Fibroblast of the conjunctiva (primary cell): Measurements from ENCODE around the gene LMNB1.
"Not testable (repeated sequence)": the region's sequence is repeated elsewhere in the genome, so short reads cannot be mapped to it uniquely, and the experiment has no call there.

Experiments used
- DNase-seq: peaks from one replicate; pipeline ENCODE4 v3.0.0-alpha.2; 2010; ENCODE audit warnings: low read depth

The LMNB1 gene

GRCh38 chr5:126778675-126779403 is 1.9 kb downstream of the LMNB1 start:
- no peak for DNase-seq

DNA sequence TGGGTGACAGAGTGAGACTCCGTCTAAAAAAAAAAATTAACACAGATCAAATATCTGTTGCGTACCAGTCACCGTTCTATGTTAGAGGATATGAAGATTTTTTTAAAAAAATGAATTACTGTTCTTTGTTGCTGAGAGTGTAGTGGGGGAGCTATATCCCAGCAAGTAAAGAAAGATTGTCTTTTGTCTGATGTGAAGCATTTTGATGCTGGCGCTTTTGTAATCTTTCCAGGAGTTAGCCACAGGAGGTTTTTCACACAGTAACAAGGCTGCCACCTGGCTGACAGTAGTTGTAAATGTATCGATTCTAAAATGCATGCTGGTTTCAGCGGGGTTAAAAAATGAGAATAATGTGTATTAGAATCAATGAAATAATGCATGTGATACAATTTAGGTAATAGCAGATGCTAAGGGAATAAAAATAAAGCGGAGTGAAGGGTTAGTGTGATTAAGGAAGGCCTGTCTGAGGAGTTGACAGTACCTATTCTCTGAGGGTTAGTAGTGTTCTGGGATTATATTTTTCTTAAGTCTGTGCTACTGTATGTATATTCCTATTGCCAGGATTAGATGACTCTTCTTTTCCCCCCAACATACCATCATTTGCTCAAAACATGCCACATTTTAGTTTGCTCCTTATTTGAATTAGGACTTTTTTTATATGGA is 3.4 kb downstream of the LMNB1 start:
- peak; percentile 67 for DNase-seq

GRCh38 chr5:126788409-126788808 is 11.5 kb downstream of the LMNB1 start:
- DNase-seq = not testable (repeated sequence)

- DNase-seq = no peak
These were observed 16.2 kb downstream of the LMNB1 start for GRCh38 chr5:126793097-126793496.

DNA sequence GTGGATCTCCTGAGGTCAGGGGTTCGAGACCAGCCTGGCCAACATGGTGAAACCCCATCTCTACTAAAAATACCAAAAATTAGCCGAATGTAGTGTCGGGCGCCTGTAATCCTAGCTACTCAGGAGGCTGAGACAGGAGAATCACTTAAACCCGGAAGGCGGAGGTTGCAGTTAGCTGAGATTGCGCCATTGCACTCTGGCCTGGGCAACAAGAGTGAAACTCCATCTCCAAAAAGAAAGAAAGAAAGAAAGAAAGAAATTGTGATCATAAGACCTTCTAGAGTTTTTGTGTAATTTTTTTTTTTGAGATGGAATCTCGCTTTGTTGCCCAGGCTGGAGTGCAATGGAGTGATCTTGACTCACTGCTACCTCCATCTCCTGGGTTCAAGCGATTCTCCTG is 16.7 kb downstream of the LMNB1 start:
- not testable (repeated sequence) for DNase-seq

- DNase-seq = no peak
These were observed 17.4 kb downstream of the LMNB1 start for GRCh38 chr5:126794157-126794828.

- DNase-seq = no peak
These were observed 22.8 kb downstream of the LMNB1 start for GRCh38 chr5:126799780-126800179.

- no peak for DNase-seq
These were observed 24.4 kb downstream of the LMNB1 start for GRCh38 chr5:126801174-126801991.

GRCh38 chr5:126801992-126802294 is 25.0 kb downstream of the LMNB1 start:
- peak; percentile 52 for DNase-seq

DNA sequence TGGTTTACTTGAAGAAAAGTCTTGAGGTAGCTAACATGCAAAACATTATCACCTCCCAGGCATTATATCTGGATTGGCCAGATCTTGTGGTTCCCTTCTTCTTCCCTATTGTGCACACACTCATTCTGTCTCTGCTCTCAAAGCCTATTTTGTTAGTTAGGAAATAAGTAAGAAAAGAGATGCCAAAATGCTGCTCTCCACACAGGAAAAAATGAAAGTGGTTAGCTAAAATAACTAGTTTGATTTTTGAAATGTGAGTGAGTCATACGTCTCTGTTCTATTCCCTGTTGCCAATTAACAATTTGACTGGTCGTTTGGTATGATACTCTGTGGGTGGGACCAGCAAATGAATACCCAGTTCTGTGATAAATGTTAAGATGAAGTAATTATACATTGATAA is 28.1 kb downstream of the LMNB1 start:
- DNase-seq = peak; percentile 23

DNA sequence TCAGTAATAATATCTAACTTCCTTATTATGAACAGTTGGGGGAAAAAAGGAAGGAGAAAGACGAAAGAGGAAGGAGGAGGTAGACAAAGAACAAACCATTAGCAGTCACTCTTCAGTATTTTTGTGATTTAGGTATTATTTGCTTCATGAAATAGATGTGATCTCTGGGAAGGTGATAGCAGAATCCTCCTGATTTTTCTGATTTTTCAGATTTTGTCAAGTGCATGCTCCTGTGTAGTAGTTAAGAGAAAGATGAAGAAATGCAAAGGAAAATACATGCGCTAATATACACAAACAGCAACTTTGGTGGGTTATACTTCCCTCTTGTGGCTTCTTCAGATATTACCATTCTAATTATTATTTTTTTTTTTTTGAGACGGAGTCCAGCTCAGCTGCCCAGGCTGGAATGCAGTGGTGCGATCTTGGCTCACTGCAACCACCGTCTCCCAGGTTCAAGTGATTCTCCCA is 31.6 kb downstream of the LMNB1 start:
- DNase-seq = peak; percentile 20

DNA sequence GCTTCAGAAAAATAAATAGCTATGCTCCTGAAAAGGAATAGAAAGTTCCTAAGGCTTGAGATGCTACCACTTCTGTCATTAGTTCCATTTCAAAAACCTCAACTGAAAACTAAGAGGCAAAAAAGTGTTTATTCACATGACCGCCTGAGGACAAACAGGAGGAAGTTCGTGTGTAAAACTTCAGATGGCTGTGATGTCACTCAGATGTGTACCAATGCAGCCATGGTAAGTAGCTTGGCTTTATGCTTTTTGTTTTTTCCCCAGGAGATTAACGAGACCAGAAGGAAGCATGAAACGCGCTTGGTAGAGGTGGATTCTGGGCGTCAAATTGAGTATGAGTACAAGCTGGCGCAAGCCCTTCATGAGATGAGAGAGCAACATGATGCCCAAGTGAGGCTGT is 33.0 kb downstream of the LMNB1 start:
- DNase-seq = no peak

DNA sequence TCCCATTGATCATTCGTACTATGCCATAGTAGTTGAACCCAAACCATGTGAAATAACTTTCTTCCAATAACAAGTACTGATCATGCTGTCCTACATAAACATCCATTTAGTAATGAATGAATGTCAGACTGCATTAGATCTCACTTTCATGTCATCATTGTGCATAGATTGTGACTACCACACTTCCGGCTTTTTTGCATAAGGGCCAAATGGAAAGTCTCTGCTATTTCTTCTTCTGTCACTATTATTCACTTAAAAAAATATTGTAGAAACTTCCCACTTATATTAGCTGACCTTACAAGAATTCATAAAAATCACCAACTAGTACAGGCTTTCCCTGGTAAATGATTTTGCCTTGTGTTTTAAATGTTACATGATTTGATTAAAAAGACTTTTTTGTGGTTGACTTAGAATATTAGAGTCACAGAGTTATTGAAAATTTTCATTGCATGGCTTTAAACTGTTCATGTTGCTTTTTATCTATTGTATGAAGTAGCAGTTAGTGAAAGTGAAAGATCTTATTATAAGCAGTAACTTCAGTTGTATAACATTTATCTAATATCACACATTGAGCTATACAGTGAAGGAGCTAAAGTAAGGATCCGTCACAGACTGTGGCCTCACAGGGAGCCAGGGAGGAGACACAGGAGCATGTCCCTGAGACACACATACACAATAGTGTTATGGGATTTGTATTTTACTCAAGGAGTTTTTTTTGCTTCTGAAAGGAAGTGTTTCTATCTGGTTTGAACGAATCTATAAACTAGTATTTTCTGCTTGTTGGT is 33.9 kb downstream of the LMNB1 start:
- no peak for DNase-seq

GRCh38 chr5:126811515-126812198 is 34.7 kb downstream of the LMNB1 start:
- DNase-seq = no peak

- no peak for DNase-seq
These were observed 35.2 kb downstream of the LMNB1 start for GRCh38 chr5:126812199-126812570.

- not testable (repeated sequence) for DNase-seq
These were observed 36.9 kb downstream of the LMNB1 start for GRCh38 chr5:126813799-126814198.

DNA sequence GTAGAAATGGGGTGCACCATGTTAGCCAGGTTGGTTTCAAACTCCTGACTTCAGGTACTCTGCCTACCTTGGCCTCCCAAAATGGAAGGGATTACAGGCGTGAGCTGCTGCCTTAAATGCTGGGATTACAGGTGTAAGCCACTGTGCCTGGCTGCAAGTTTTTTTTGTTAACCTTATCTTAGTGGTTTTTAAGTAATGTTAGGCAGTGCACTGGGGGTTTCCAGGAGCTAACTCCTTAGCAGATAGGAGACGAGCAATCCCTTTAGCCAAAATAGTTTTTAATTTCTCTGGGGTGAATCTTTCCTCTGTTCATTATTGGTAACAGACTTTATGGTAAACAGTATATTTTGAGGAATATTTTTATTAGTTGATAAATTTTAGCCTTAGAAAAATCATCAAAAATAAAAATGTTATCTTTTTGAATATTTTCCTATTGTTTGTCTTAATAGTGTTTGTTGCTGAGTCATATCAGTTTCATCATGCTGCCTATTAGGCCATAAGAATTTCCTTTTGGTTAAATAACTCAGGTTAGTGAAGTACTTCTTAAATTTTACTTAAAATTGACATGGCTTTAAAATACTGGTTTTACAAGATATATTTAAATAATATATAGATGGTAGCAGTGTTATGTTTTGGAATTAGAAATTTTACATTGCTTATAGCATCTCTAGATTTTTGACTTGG is 37.9 kb downstream of the LMNB1 start:
- DNase-seq = peak; percentile 9

GRCh38 chr5:126816649-126817048 is 39.7 kb downstream of the LMNB1 start:
- no peak for DNase-seq

- no peak for DNase-seq
These were observed 41.8 kb downstream of the LMNB1 start for GRCh38 chr5:126818736-126819135.

- DNase-seq = no peak
These were observed 42.3 kb downstream of the LMNB1 start for GRCh38 chr5:126819253-126819652.
